Neutrophil (primary cell): Measurements from ENCODE around the gene RBPJ.
A peak's percentile ranks its signal among the peaks of the same experiment; 100 is the strongest.
"Not testable (repeated sequence)": the region's sequence is repeated elsewhere in the genome, so short reads cannot be mapped to it uniquely, and the experiment has no call there.

Source experiments
- H3K27ac ChIP-seq: fragments of 200-600 bp; sonication (generic); 2 replicates; pipeline ENCODE4 v1.5.1; 2016; ENCODE audit warnings: mild to moderate bottlenecking, moderate library complexity
- H3K27me3 ChIP-seq: fragments of 200-600 bp; sonication (generic); 2 replicates; pipeline ENCODE4 v1.6.0; 2016; ENCODE audit warnings: mild to moderate bottlenecking
- H3K36me3 ChIP-seq: fragments of 200-600 bp; sonication (generic); 2 replicates; pipeline ENCODE4 v1.5.1; 2017
- H3K4me1 ChIP-seq, 2 experiments: fragments of 200-600 bp in 1 of 2; sonication (generic) in 1 of 2; 1 replicate in 1 of 2; 2 replicates in 1 of 2; pipeline versions ENCODE4 v1.5.1 to v1.6.1; 2013 to 2016; ENCODE audit warnings: low read depth in 1 of 2, low read length in 1 of 2, mild to moderate bottlenecking in 1 of 2, moderate library complexity in 1 of 2; ENCODE audit not compliant: control insufficient read depth in 1 of 2, insufficient read depth in 1 of 2
- H3K4me3 ChIP-seq, 2 experiments: fragments of 200-600 bp in 1 of 2; sonication (generic) in 1 of 2; 1 replicate in 1 of 2; 2 replicates in 1 of 2; pipeline ENCODE4 v1.5.1; 2013 to 2016; ENCODE audit warnings: low read depth in 1 of 2, low read length in 1 of 2, mild to moderate bottlenecking in 1 of 2, moderate library complexity in 1 of 2
- H3K9me3 ChIP-seq: fragments of 200-600 bp; sonication (generic); 2 replicates; pipeline ENCODE4 v1.5.1; 2016
- TF ChIP-seq, protein P1 (sequence below): fragments of 200-600 bp; sonication (generic); IDR thresholded peaks from 2 replicates; pipeline ENCODE4 v1.5.1; 2016; ENCODE audit warnings: antibody characterized with exemption

The RBPJ gene

DNA sequence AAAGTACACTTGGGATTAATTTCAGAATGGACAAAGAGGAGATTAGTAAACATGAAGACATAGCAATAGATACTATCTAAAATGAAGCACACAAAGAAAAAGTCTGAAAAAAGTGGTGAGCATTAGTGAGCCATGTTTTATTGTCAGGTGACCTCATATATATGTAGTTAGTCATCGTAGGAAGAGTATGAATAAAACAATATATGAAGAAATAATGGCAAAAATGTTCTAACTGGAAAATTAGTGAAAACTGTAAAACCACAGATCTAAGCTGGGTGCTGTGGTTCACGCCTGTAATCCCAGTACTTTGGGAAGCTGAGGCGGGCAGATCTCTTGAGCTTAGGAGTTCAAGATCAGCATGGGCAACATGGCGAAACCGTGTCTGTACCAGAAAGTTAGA is 67.9 kb downstream of the RBPJ start:
- no peaks in the 10 kb centered on the region for H3K36me3 ChIP-seq
- H3K27ac ChIP-seq: no peak overlapping the region
- no peaks in the 10 kb centered on the region for H3K27me3 ChIP-seq
- H3K4me3 ChIP-seq: no peak overlapping the region
- TF ChIP-seq, protein P1, sequence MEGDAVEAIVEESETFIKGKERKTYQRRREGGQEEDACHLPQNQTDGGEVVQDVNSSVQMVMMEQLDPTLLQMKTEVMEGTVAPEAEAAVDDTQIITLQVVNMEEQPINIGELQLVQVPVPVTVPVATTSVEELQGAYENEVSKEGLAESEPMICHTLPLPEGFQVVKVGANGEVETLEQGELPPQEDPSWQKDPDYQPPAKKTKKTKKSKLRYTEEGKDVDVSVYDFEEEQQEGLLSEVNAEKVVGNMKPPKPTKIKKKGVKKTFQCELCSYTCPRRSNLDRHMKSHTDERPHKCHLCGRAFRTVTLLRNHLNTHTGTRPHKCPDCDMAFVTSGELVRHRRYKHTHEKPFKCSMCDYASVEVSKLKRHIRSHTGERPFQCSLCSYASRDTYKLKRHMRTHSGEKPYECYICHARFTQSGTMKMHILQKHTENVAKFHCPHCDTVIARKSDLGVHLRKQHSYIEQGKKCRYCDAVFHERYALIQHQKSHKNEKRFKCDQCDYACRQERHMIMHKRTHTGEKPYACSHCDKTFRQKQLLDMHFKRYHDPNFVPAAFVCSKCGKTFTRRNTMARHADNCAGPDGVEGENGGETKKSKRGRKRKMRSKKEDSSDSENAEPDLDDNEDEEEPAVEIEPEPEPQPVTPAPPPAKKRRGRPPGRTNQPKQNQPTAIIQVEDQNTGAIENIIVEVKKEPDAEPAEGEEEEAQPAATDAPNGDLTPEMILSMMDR: no peak
- no peaks in the 10 kb centered on the region for H3K9me3 ChIP-seq
- H3K4me1 ChIP-seq: peaks cover 26 to 33% of the 10 kb centered on the region in 2 experiments

DNA sequence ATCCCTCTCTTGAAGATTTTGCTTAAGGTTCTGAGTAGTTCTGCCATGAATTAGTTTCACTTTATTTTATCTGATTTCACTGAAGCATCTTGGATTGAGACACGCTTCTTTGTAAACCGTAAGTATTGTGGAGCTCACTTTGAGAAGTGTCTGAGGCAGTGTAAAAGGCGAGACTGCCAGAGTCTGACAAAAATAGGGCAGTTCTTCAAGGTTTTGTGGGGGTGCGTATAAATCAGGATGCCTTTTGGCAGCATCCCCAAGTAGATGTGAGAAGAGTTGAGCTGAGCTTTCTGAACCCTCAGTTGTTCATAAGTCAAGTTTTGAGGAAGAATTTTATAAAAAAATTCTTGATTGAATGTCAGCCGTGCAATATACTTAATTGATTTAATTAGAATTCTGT is 76.3 kb downstream of the RBPJ start:
- TF ChIP-seq, protein P1: no peak
- Histone ChIP-seq H3K36me3 (no peaks in the 10 kb centered on the region), H3K9me3 (no peaks in the 10 kb centered on the region), H3K4me3 (no peak overlapping the region), H3K4me1 (peaks cover 8 to 10% of the 10 kb centered on the region in 2 experiments), H3K27me3 (no peaks in the 10 kb centered on the region), H3K27ac (peak overlapping the region; percentile 22)

DNA sequence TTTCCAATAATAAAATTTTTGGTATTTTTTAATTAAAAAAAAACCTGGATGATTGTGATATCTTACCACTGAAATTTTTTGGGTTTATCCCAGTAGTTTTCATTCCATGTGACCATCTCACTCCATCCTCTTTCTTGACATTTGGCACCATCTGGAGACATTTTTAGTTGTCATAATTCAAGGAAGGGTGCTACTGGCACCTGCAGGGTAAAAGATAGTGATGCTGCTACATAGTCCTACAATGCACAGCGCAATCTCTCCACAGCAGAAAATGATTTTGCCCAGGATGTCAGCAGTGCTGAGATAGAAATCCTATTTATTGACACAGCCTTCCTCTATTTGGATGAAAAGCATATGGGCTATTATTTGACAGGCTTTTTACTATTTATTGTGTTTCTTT is 79.3 kb downstream of the RBPJ start:
- H3K4me3 ChIP-seq: no peak overlapping the region
- TF ChIP-seq, protein P1: no peak
- H3K27ac ChIP-seq: no peak overlapping the region
- no peaks in the 10 kb centered on the region for H3K9me3 ChIP-seq
- H3K36me3 ChIP-seq: no peaks in the 10 kb centered on the region
- peaks cover 8 to 10% of the 10 kb centered on the region in 2 experiments for H3K4me1 ChIP-seq
- H3K27me3 ChIP-seq: no peaks in the 10 kb centered on the region

DNA sequence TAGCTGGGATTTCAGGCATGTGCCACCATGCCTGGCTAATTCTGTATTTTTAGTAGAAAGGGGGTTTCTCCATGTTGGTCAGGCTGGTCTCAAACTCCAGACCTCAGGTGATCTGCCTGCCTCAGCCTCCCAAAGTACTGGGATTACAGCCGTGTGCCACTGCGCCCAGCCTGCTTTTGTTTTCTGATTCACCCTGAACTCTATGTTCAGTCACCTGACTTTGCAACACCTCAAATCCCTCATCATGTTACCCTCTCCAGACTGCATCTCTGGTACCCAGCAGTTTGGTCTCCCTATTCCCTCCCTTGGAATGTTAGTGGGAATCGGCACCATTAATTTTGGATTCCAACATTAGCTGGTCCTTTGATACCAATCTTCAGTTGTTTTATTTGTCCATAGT is 81.2 kb downstream of the RBPJ start:
- H3K9me3 ChIP-seq, H3K27ac ChIP-seq, H3K36me3 ChIP-seq, H3K27me3 ChIP-seq, H3K4me3 ChIP-seq: not testable (repeated sequence)
- peaks cover 16 to 23% of the 10 kb centered on the region in 2 experiments for H3K4me1 ChIP-seq

DNA sequence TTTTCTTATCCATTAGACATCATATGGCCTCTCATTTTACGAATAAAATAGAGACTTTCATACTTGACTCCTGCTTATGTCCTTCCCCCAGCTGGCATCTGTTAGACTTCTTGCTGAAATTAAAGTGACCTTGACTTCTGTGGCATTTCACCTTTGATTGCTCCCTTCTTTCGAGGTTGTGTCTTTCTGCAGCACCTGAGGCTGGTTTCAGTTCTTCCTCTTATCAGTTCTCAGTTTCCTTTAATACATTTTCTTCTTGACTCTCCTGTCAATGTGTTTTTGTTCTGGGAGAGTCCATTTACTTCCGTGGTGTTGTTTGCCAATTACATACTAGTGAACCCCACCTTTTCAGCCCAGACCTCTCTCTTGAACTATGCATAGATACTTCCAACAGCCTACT is 81.6 kb downstream of the RBPJ start:
- no peak overlapping the region for H3K4me3 ChIP-seq
- H3K9me3 ChIP-seq: no peaks in the 10 kb centered on the region
- H3K4me1 ChIP-seq: peaks cover 21 to 27% of the 10 kb centered on the region in 2 experiments
- H3K27me3 ChIP-seq: no peaks in the 10 kb centered on the region
- TF ChIP-seq, protein P1: no peak
- no peak overlapping the region for H3K27ac ChIP-seq
- no peaks in the 10 kb centered on the region for H3K36me3 ChIP-seq

DNA sequence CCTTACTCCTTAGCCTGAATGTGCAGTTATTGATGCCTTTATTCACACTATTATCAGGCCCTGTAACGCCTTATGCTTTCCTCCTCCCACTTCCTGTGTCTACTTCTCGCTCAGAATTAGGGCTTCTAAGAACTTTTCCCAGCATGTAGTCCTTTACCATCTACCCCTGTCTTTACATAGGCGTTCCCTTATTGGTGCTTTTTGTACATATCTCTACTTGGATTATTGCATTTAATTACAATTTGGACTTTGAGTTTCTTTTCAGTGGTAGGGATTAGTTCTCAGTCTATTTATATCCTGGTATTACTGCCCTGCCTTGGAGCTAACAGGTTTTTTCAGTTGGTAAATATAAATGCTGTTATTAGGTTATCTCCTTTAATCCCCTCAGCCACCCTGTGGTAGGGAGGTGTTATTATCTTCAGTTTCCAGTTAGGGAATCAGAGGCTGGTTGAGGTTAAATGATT is 84.0 kb downstream of the RBPJ start:
- Histone ChIP-seq H3K27ac (no peak overlapping the region), H3K27me3 (no peaks in the 10 kb centered on the region), H3K36me3 (peaks cover under 1% of the 10 kb centered on the region), H3K4me3 (no peak overlapping the region), H3K9me3 (no peaks in the 10 kb centered on the region), H3K4me1 (peaks cover 20 to 28% of the 10 kb centered on the region in 2 experiments)
- TF ChIP-seq, protein P1: no peak
